CD4-positive, alpha-beta T cell treated with Interleukin-17A for 1 hour (primary cell): ENCODE results near the gene NTHL1.
"Not testable (repeated sequence)": the region's sequence is repeated elsewhere in the genome, so short reads cannot be mapped to it uniquely, and the experiment has no call there.

Source experiments
- DNase-seq: peaks from one replicate; pipeline ENCODE4 v3.0.0-alpha.2; 2020

The NTHL1 gene

GRCh38 chr16:2027024-2028010 is 20.3 kb downstream of the NTHL1 start:
- DNase-seq: peak; percentile 23

GRCh38 chr16:2026461-2027023 is 21.1 kb downstream of the NTHL1 start, which contains the start of gene NHERF2:
Gene NHERF2 (plus strand): TSS chr16:2026902. CDS start chr16:2027006, 104 bp downstream.
- DNase-seq: peak; percentile 32

GRCh38 chr16:2025878-2026460 is 21.7 kb downstream of the NTHL1 start:
- no peak for DNase-seq

GRCh38 chr16:2025251-2025650 is 22.4 kb downstream of the NTHL1 start:
- DNase-seq: no peak

- DNase-seq: no peak
Observed at GRCh38 chr16:2024032-2024420, 23.6 kb downstream of the NTHL1 start.

- peak; percentile 95 for DNase-seq
Observed at GRCh38 chr16:2023092-2024031, 24.3 kb downstream of the NTHL1 start.

GRCh38 chr16:2022723-2023091 is 24.9 kb downstream of the NTHL1 start:
- no peak for DNase-seq

GRCh38 chr16:2019921-2020831 is 27.5 kb downstream of the NTHL1 start:
- DNase-seq: no peak

GRCh38 chr16:2019518-2019920 is 28.1 kb downstream of the NTHL1 start, which contains the start of gene NPW:
Gene NPW (plus strand): TSS chr16:2019785.
- DNase-seq: no peak

- peak; percentile 18 for DNase-seq
Observed at GRCh38 chr16:2016407-2016922, 31.2 kb downstream of the NTHL1 start.

- no peak for DNase-seq
Observed at GRCh38 chr16:2015947-2016208, 31.8 kb downstream of the NTHL1 start.

- DNase-seq: no peak
Observed at GRCh38 chr16:2015117-2015946, 32.3 kb downstream of the NTHL1 start.

- DNase-seq: no peak
Observed at GRCh38 chr16:2013527-2013926, 34.1 kb downstream of the NTHL1 start.

- DNase-seq: not testable (repeated sequence)
Observed at GRCh38 chr16:2011726-2012125, 35.9 kb downstream of the NTHL1 start.

GRCh38 chr16:2009791-2010510 is 37.7 kb downstream of the NTHL1 start, which contains the start of gene ZNF598:
Gene ZNF598 (minus strand): TSS chr16:2009821.
- peak; percentile 81 for DNase-seq

- DNase-seq: no peak
Observed at GRCh38 chr16:2009164-2009711, 38.4 kb downstream of the NTHL1 start.

GRCh38 chr16:2008631-2009163 is 38.9 kb downstream of the NTHL1 start:
- DNase-seq: no peak

GRCh38 chr16:2008009-2008526 is 39.6 kb downstream of the NTHL1 start:
- DNase-seq: peak; percentile 32
